HCT116 (cell line): Measurements from ENCODE around the gene SUPT3H. TPM values are rescaled to one million over a fixed set of nuclear protein-coding genes. Genes with fewer than 3 reads are reported as not detected.

Source experiments
- ATAC-seq: fragments of 200-7000 bp; cut with Tn5 transposase; 2 replicates; pipeline ENCODE4 v1.9.1; 2020; ENCODE audit warnings: mild to moderate bottlenecking, moderate library complexity
- BruUV-seq: library from RNA; stranded (reverse); fragments of 400-500 nt; replicated peaks from 2 replicates; lab custom pipeline; 2021; lab: Mats Ljungman, UMichigan
- CTCF ChIA-PET: fragments of 300-600 bp; sonication (Branson Sonifier 250); formaldehyde crosslinking; loops from one replicate; lab custom pipeline; 2021; ENCODE audit warnings: antibody characterized with exemption; lab: Charles Lee
- POLR2A ChIA-PET: fragments of 300-600, 350-600 bp; sonication (Branson Sonifier 250); formaldehyde crosslinking; loops from one replicate; lab custom pipeline; 2021; ENCODE audit warnings: antibody characterized with exemption; lab: Charles Lee
- RAD21 ChIA-PET, 2 experiments: fragments of 300-600 bp; sonication (Branson Sonifier 250); formaldehyde crosslinking; loops; one replicate each; lab custom pipeline; 2023; ENCODE audit warnings: low total read pairs in 2 of 2; ENCODE audit not compliant: uncharacterized antibody in 2 of 2, unreplicated experiment in 2 of 2, low non-redundant PET in 1 of 2; lab: Charles Lee
- DNase-seq: peaks from one replicate; pipeline ENCODE4 v3.0.0-alpha.2; 2010; ENCODE audit warnings: low read depth, low spot score
- H2AFZ ChIP-seq: fragments of 200-600 bp; shearing (Covaris generic), sonication (generic); 2 replicates; pipeline ENCODE4 v1.6.1; 2017; ENCODE audit warnings: low read depth, mixed run types, mixed read lengths, antibody characterized with exemption, low read length; ENCODE audit not compliant: poor library complexity, severe bottlenecking
- H3K27ac ChIP-seq: 2 replicates; pipeline ENCODE4 v1.5.1; 2012; ENCODE audit warnings: low read depth, low read length
- H3K27me3 ChIP-seq: fragments of 200-600 bp; sonication (generic); 2 replicates; pipeline ENCODE4 v1.6.1; 2016; ENCODE audit warnings: mixed run types, low read length, mixed read lengths; ENCODE audit not compliant: insufficient read depth
- H3K36me3 ChIP-seq, 2 experiments: fragments of 200-500 bp in 1 of 2; fragments of 200-600 bp in 1 of 2; sonication (Bioruptor generic) in 1 of 2; sonication (generic) in 1 of 2; 2 replicates each; pipeline versions ENCODE4 v1.5.1 to v1.6.1; 2014 to 2016; ENCODE audit warnings: low read length in 2 of 2, inconsistent platforms in 1 of 2, mixed read lengths in 1 of 2, mixed run types in 1 of 2; ENCODE audit not compliant: insufficient read depth in 2 of 2, control insufficient read depth in 1 of 2
- H3K4me1 ChIP-seq, 2 experiments: fragments of 200-600 bp in 1 of 2; sonication (generic) in 1 of 2; 2 replicates each; pipeline versions ENCODE4 v1.5.1 to v1.6.1; 2012 to 2017; ENCODE audit warnings: low read length in 2 of 2, inconsistent platforms in 1 of 2, mild to moderate bottlenecking in 1 of 2, mixed read lengths in 1 of 2, mixed run types in 1 of 2, moderate library complexity in 1 of 2; ENCODE audit not compliant: insufficient read depth in 2 of 2, control insufficient read depth in 1 of 2
- H3K4me2 ChIP-seq: fragments of 200-600 bp; sonication (generic); 2 replicates; pipeline ENCODE4 v1.6.1; 2017; ENCODE audit warnings: mixed run types, low read length, mixed read lengths
- H3K4me3 ChIP-seq, 2 experiments: fragments of 200-600 bp in 1 of 2; sonication (generic) in 1 of 2; replicated peaks in 1 of 2; 2 replicates each; pipeline ENCODE4 v1.5.1; 2011 to 2016; ENCODE audit warnings: low read length in 2 of 2, control low read depth in 1 of 2, low read depth in 1 of 2, mild to moderate bottlenecking in 1 of 2, mixed read lengths in 1 of 2, mixed run types in 1 of 2
- H3K79me2 ChIP-seq: fragments of 200-600 bp; sonication (generic); 2 replicates; pipeline ENCODE4 v1.6.1; 2017; ENCODE audit warnings: mild to moderate bottlenecking, mixed run types, low read length, moderate library complexity, mixed read lengths; ENCODE audit not compliant: insufficient read depth
- H3K9ac ChIP-seq: fragments of 200-600 bp; sonication (generic); 2 replicates; pipeline ENCODE4 v1.6.1; 2016; ENCODE audit warnings: low read length, mixed read lengths
- H3K9me2 ChIP-seq: fragments of 200-600 bp; sonication (generic), shearing (Covaris generic); 2 replicates; pipeline ENCODE4 v1.6.1; 2017; ENCODE audit warnings: mixed run types, mild to moderate bottlenecking, moderate library complexity; ENCODE audit not compliant: insufficient read depth
- H3K9me3 ChIP-seq, 2 experiments: fragments of 200-500 bp in 1 of 2; fragments of 200-600 bp in 1 of 2; sonication (Bioruptor generic) in 1 of 2; sonication (generic) in 1 of 2; 2 replicates each; pipeline ENCODE4 v1.6.1; 2014 to 2017; ENCODE audit warnings: low read length in 2 of 2, mixed read lengths in 2 of 2, inconsistent platforms in 1 of 2, low read depth in 1 of 2, mild to moderate bottlenecking in 1 of 2, mixed run types in 1 of 2, moderate library complexity in 1 of 2; ENCODE audit not compliant: control insufficient read depth in 1 of 2, insufficient read depth in 1 of 2
- H4K20me1 ChIP-seq: fragments of 200-600 bp; sonication (generic), shearing (Covaris generic); 2 replicates; pipeline ENCODE4 v1.6.1; 2017; ENCODE audit warnings: mixed run types, mild to moderate bottlenecking, moderate library complexity; ENCODE audit not compliant: insufficient read depth
- CBX3 ChIP-seq: IDR thresholded peaks from 2 replicates; pipeline ENCODE4 v1.6.1; 2012; ENCODE audit warnings: low read depth
- CEBPB ChIP-seq: IDR thresholded peaks from 2 replicates; pipeline ENCODE4 v1.6.1; 2012; ENCODE audit warnings: low read depth
- EGR1 ChIP-seq: IDR thresholded peaks from 2 replicates; pipeline ENCODE4 v1.6.1; 2012; ENCODE audit warnings: low read depth
- EZH2phosphoT487 ChIP-seq: fragments of 200-600 bp; IDR thresholded peaks from 2 replicates; pipeline ENCODE4 v1.6.1; 2018; ENCODE audit warnings: antibody characterized with exemption, borderline replicate concordance
- JUND ChIP-seq: IDR thresholded peaks from 2 replicates; pipeline ENCODE4 v1.6.1; 2012
- POLR2A ChIP-seq: IDR thresholded peaks from 2 replicates; pipeline ENCODE4 v1.7.0; 2011; ENCODE audit warnings: borderline replicate concordance; ENCODE audit not compliant: insufficient read depth, insufficient read length; ENCODE audit errors: extremely low read depth
- POLR2AphosphoS5 ChIP-seq: IDR thresholded peaks from 2 replicates; pipeline ENCODE4 v1.6.1; 2011; ENCODE audit warnings: mild to moderate bottlenecking, low read depth, low read length, moderate library complexity
- RAD21 ChIP-seq: IDR thresholded peaks from 2 replicates; pipeline ENCODE4 v1.6.1; 2012; ENCODE audit warnings: low read depth, mild to moderate bottlenecking
- SIN3A ChIP-seq: IDR thresholded peaks from 2 replicates; pipeline ENCODE4 v1.6.1; 2012; ENCODE audit warnings: low read depth
- SP1 ChIP-seq: IDR thresholded peaks from 2 replicates; pipeline ENCODE4 v1.6.1; 2012; ENCODE audit warnings: low read depth
- TCF7L2 ChIP-seq: IDR thresholded peaks from 2 replicates; pipeline ENCODE4 v1.7.0; 2011; ENCODE audit warnings: borderline replicate concordance, inconsistent platforms; ENCODE audit not compliant: insufficient read depth, insufficient read length; ENCODE audit errors: extremely low read depth
- YY1 ChIP-seq: IDR thresholded peaks from 2 replicates; pipeline ENCODE4 v1.6.1; 2011; ENCODE audit warnings: low read length, low read depth, moderate library complexity, mild to moderate bottlenecking; ENCODE audit not compliant: insufficient replicate concordance; ENCODE audit errors: extremely low read depth
- ZFX ChIP-seq: fragments of 450-650 bp; IDR thresholded peaks from 2 replicates; pipeline ENCODE4 v1.6.1; 2017
- intact Hi-C: fragments of 100-400 bp; cut with micrococcal nuclease; formaldehyde crosslinking; loops from 2 replicates; pipeline ENCODE4 v1.10.0; 2022
- total RNA-seq: library from RNA; stranded (reverse); gene quantifications from one replicate; pipeline ENCODE4 v1.2.1, GENCODE V29; 2021; ENCODE audit not compliant: unreplicated experiment
- TF ChIP-seq, protein P1 (sequence below), 3 experiments: fragments of 200-600 bp in 1 of 3; sonication (generic) in 1 of 3; IDR thresholded peaks in 2 of 3; conservative IDR thresholded peaks in 1 of 3; 2 replicates each; pipeline ENCODE4 v1.5.1; 2012 to 2017; ENCODE audit warnings: low read depth in 2 of 3, low read length in 2 of 3, antibody characterized with exemption in 1 of 3, borderline replicate concordance in 1 of 3, control low read depth in 1 of 3, mild to moderate bottlenecking in 1 of 3, mixed read lengths in 1 of 3, mixed run types in 1 of 3, moderate library complexity in 1 of 3; ENCODE audit not compliant: insufficient read depth in 1 of 3
- TF ChIP-seq, protein P2 (sequence below): IDR thresholded peaks from 2 replicates; pipeline ENCODE4 v1.6.1; 2012

SUPT3H gene
- total RNA-seq, 1 experiment from 2014 or later, result 7.4 TPM

DNA sequence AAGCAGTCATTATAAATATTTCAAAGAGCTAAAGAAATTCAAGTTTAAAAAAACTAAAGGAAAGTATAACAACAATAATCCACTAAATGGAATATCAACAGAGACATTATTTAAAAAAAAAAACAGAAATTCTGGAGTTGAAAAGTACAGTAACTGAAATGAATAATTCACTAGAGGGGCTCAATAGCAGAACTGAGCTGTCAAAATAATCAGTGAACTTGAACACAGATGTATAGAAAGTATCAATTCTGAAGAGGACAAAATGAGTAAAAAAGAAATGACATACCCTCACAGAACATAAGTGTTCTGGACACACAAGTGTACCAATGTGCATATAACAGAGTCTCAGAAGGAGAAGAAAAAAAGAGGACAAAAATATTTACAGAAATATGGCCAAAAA is 241.2 kb downstream of the SUPT3H start:
- CTCF ChIA-PET, result no interaction called here
- Histone ChIP-seq H3K9ac (no peak overlapping the region), H3K4me3 (no peak overlapping the region), H3K27ac (no peak overlapping the region), H3K9me3 (no peaks in the 10 kb centered on the region), H3K79me2 (no peaks in the 10 kb centered on the region), H3K27me3 (no peaks in the 10 kb centered on the region), H3K36me3 (no peaks in the 10 kb centered on the region), H3K4me2 (no peak overlapping the region), H4K20me1 (no peaks in the 10 kb centered on the region), H3K4me1 (peaks cover 0 to 2% of the 10 kb centered on the region in 2 experiments; a peak in 1 of 4 replicates), H3K9me2 (no peaks in the 10 kb centered on the region), H2AFZ (no peak overlapping the region)
- RAD21 ChIA-PET, result no interaction called here
- ATAC-seq (no peak), DNase-seq (no peak)
- no TSS peak for BruUV-seq
- TF ChIP-seq JUND, result no peak
- no peak for TF ChIP-seq RAD21
- TF ChIP-seq ZFX, result no peak
- no peak for TF ChIP-seq EGR1
- TF ChIP-seq CBX3, result no peak
- no peak for TF ChIP-seq POLR2AphosphoS5
- TF ChIP-seq, protein P1, sequence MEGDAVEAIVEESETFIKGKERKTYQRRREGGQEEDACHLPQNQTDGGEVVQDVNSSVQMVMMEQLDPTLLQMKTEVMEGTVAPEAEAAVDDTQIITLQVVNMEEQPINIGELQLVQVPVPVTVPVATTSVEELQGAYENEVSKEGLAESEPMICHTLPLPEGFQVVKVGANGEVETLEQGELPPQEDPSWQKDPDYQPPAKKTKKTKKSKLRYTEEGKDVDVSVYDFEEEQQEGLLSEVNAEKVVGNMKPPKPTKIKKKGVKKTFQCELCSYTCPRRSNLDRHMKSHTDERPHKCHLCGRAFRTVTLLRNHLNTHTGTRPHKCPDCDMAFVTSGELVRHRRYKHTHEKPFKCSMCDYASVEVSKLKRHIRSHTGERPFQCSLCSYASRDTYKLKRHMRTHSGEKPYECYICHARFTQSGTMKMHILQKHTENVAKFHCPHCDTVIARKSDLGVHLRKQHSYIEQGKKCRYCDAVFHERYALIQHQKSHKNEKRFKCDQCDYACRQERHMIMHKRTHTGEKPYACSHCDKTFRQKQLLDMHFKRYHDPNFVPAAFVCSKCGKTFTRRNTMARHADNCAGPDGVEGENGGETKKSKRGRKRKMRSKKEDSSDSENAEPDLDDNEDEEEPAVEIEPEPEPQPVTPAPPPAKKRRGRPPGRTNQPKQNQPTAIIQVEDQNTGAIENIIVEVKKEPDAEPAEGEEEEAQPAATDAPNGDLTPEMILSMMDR (IDR thresholded peaks at IDR 0.05 in 2 of 3, conservative IDR thresholded peaks at IDR 0.05 in 1 of 3; ENCODE audit: borderline replicate concordance in 1 of 3, insufficient read depth in 1 of 3, low read depth in 2 of 3, low read length in 2 of 3), result no peak
- TF ChIP-seq SP1, result no peak
- TF ChIP-seq EZH2phosphoT487, result no peak
- no peak for TF ChIP-seq SIN3A
- no peak for TF ChIP-seq CEBPB
- TF ChIP-seq POLR2A, result no peak
- TF ChIP-seq YY1, result no peak
- TF ChIP-seq, protein P2, sequence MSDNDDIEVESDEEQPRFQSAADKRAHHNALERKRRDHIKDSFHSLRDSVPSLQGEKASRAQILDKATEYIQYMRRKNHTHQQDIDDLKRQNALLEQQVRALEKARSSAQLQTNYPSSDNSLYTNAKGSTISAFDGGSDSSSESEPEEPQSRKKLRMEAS, result no peak
- no peak for TF ChIP-seq TCF7L2
- POLR2A ChIA-PET, result no interaction called here
- intact Hi-C loops, result no loop called here
